Measurements from ENCODE around the gene IL4. TPM values are rescaled to one million over a fixed set of nuclear protein-coding genes. Genes with fewer than 3 reads are reported as not detected.
"Not testable (repeated sequence)": the region's sequence is repeated elsewhere in the genome, so short reads cannot be mapped to it uniquely, and the experiment has no call there.

IL4 gene
- not detected in 2 replicates for total RNA-seq

GRCh38 chr5:132673939-132674630 lies at the start of gene IL4:
Gene IL4, plus strand, starts transcription at chr5:132673989. Its CDS starts 62 bp downstream, at chr5:132674051.
- DNase-seq (ENCODE audit: extremely low read depth, low read depth, low spot score), result no peak

- no peak for DNase-seq (ENCODE audit: extremely low read depth, low read depth, low spot score)
These were observed 46.3 kb upstream of the IL4 start for GRCh38 chr5:132627470-132627869.

- no peak for DNase-seq (ENCODE audit: extremely low read depth, low read depth, low spot score)
These were observed 45.0 kb upstream of the IL4 start for GRCh38 chr5:132628814-132629213.

- no peak for DNase-seq (ENCODE audit: extremely low read depth, low read depth, low spot score)
These were observed 44.4 kb upstream of the IL4 start for GRCh38 chr5:132629230-132629944.

GRCh38 chr5:132633587-132633986 lies 40.2 kb upstream of the IL4 start:
- DNase-seq (ENCODE audit: extremely low read depth, low read depth, low spot score), result not testable (repeated sequence)

GRCh38 chr5:132635873-132636272 lies 37.9 kb upstream of the IL4 start:
- no peak for DNase-seq (ENCODE audit: extremely low read depth, low read depth, low spot score)

- no peak for DNase-seq (ENCODE audit: extremely low read depth, low read depth, low spot score)
These were observed 36.5 kb upstream of the IL4 start for GRCh38 chr5:132637241-132637640.

GRCh38 chr5:132639706-132640130 lies 34.1 kb upstream of the IL4 start:
- DNase-seq (ENCODE audit: extremely low read depth, low read depth, low spot score), result no peak

- no peak for DNase-seq (ENCODE audit: extremely low read depth, low read depth, low spot score)
These were observed 33.2 kb upstream of the IL4 start for GRCh38 chr5:132640613-132641012.

GRCh38 chr5:132641241-132641723 lies 32.5 kb upstream of the IL4 start:
- no peak for DNase-seq (ENCODE audit: extremely low read depth, low read depth, low spot score)

- no peak for DNase-seq (ENCODE audit: extremely low read depth, low read depth, low spot score)
These were observed 31.9 kb upstream of the IL4 start for GRCh38 chr5:132641841-132642240.

- DNase-seq (ENCODE audit: extremely low read depth, low read depth, low spot score), result no peak
These were observed 29.6 kb upstream of the IL4 start for GRCh38 chr5:132644177-132644576.

- DNase-seq (ENCODE audit: extremely low read depth, low read depth, low spot score), result no peak
These were observed 27.1 kb upstream of the IL4 start for GRCh38 chr5:132646583-132647266.

- DNase-seq (ENCODE audit: extremely low read depth, low read depth, low spot score), result no peak
These were observed 26.3 kb upstream of the IL4 start for GRCh38 chr5:132647473-132647872.

GRCh38 chr5:132648355-132648754 lies 25.4 kb upstream of the IL4 start:
- no peak for DNase-seq (ENCODE audit: extremely low read depth, low read depth, low spot score)

- DNase-seq (ENCODE audit: extremely low read depth, low read depth, low spot score), result no peak
These were observed 21.8 kb upstream of the IL4 start for GRCh38 chr5:132651838-132652469.

GRCh38 chr5:132653716-132654115 lies 20.1 kb upstream of the IL4 start:
- no peak for DNase-seq (ENCODE audit: extremely low read depth, low read depth, low spot score)

GRCh38 chr5:132655821-132656773 lies 17.7 kb upstream of the IL4 start:
- DNase-seq (ENCODE audit: extremely low read depth, low read depth, low spot score), result no peak

GRCh38 chr5:132656774-132657355 lies 16.9 kb upstream of the IL4 start:
- DNase-seq (ENCODE audit: extremely low read depth, low read depth, low spot score), result no peak
